GM20000 (cell line): ENCODE measurements around the gene CHORDC1.
"Not testable (repeated sequence)": the region's sequence is repeated elsewhere in the genome, so short reads cannot be mapped to it uniquely, and the experiment has no call there.

Experiments used
- DNase-seq: peaks from one replicate; pipeline ENCODE4 v3.0.0; 2012; ENCODE audit warnings: low spot score
- TF ChIP-seq, protein P1 (sequence below): IDR thresholded peaks from 2 replicates; pipeline ENCODE4 v1.5.1; 2012; ENCODE audit warnings: mild to moderate bottlenecking, control low read depth; ENCODE audit errors: extremely low read depth, missing control alignments

The CHORDC1 gene

DNA sequence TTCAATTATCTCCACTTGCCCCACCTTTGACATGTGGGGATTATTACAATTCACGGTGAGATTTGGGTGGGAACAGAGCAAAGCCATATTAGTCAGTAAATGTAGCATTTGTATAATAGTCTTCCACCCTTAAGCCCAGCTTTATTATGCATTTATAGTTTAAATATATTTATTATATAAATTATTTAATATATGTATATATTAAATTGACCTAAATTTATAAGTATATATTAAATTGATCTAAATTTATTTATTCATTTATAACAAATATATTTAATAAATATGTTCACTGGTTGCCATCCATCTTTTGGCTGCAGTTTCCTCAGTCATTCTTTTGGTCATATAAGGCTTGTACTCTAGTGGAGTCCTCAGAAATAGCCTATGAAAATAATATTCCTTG lies 23.6 kb upstream of the CHORDC1 start:
- no peak for DNase-seq
- TF ChIP-seq, protein P1, sequence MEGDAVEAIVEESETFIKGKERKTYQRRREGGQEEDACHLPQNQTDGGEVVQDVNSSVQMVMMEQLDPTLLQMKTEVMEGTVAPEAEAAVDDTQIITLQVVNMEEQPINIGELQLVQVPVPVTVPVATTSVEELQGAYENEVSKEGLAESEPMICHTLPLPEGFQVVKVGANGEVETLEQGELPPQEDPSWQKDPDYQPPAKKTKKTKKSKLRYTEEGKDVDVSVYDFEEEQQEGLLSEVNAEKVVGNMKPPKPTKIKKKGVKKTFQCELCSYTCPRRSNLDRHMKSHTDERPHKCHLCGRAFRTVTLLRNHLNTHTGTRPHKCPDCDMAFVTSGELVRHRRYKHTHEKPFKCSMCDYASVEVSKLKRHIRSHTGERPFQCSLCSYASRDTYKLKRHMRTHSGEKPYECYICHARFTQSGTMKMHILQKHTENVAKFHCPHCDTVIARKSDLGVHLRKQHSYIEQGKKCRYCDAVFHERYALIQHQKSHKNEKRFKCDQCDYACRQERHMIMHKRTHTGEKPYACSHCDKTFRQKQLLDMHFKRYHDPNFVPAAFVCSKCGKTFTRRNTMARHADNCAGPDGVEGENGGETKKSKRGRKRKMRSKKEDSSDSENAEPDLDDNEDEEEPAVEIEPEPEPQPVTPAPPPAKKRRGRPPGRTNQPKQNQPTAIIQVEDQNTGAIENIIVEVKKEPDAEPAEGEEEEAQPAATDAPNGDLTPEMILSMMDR, result no peak

DNA sequence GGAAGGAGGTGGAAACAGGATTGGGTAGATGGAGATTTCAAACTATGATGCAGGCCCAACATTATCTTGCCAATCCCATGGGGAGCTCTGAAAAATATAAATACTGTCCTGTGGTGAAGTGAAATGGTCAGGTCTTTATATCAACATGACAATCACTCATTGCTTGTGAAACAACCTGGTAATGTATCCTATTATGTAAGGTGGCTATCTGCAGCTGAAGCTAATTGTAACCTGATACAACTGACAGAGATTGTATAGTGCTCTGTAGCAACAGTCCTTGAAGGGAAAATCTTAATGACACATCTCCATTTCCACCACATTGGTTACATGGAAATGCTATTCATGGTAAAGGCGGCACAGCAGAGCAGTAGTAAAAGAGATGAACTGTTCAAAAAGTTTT lies 20.7 kb upstream of the CHORDC1 start:
- TF ChIP-seq, protein P1, result no peak
- DNase-seq, result no peak

DNA sequence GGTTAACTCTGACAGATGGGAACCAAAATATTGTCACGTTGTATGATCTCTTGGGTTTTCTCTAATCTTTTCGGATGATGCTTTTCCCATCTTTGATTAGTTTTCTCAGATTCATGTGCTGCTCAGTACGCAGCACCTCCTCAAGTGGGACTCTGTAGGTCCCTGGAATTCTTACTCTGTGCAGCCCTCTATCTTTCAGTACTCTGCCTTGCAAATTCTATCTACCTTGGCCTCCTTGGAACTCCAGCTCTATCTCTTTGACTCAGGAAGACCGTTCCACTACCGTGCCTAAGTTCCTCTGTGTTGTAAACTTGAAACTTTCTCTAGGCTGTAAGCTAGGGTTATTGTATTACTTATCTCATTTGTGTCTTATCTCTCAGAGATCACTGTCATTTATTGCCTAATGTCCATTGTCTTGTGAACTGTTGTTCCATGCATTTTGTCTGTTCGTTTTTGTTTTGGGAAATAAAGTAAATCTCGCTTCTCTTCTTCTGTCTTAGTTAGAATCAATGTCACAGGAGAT lies 20.1 kb upstream of the CHORDC1 start:
- DNase-seq, result no peak
- TF ChIP-seq, protein P1, result no peak

DNA sequence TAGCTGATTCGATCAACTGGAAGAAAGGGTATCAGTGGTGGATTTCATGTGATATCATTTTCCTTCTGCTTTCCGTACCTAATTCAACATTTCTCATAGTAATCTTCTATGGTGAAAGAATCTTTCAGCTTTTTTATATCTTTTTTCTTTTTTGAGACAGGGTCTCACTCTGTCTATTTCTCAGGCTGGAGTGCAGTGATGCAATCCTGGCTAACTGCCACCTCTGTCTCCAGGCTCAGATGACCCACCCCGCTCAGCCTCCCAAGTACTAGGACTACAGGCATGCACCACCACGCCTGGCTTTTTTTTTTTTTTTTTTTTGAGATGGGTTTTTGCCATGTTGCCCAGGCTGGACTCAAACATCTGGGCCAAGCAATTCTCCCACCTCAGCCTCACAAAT lies 18.6 kb upstream of the CHORDC1 start:
- no peak for DNase-seq
- TF ChIP-seq, protein P1, result no peak

- not testable (repeated sequence) for DNase-seq
Measured at GRCh38 chr11:90239967-90240636, 17.3 kb upstream of the CHORDC1 start.

DNA sequence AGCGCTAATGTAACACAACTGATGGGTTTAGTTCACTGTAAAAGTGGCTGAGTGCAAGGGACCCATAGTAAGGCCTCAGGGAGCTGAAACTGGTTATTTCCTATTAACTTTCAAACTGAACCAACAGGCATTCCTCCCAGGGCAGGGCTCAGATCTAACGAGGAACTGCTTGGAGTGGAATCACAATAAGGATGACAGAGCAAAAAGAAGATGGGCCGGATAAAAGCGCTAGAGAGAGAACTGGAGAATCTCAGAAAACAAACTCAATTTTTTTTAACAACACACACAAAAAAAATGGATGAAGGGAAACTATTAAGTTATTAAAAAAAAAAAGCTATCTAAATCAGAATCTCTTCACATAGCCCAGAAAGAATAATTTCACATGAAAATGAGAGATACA lies 14.2 kb upstream of the CHORDC1 start:
- TF ChIP-seq, protein P1, result no peak
- no peak for DNase-seq

GRCh38 chr11:90235526-90235925 lies 12.7 kb upstream of the CHORDC1 start:
- no peak for DNase-seq
- TF ChIP-seq, protein P1, result no peak

- TF ChIP-seq, protein P1, result no peak
- no peak for DNase-seq
Measured at GRCh38 chr11:90234977-90235376, 12.1 kb upstream of the CHORDC1 start.
